22Rv1 (cell line): ENCODE results near the gene HUWE1.

Source experiments
- H3K27ac ChIP-seq: fragments of 450-650 bp; 2 replicates; pipeline ENCODE4 v1.5.1; 2017
- CTCF ChIP-seq: fragments of 450-650 bp; IDR thresholded peaks from 2 replicates; pipeline ENCODE4 v1.5.1; 2017; ENCODE audit warnings: mild to moderate bottlenecking
- ZFX ChIP-seq: fragments of 450-650 bp; IDR thresholded peaks from 2 replicates; pipeline ENCODE4 v1.6.1; 2017; ENCODE audit warnings: antibody characterized with exemption, borderline replicate concordance

HUWE1 gene

GRCh38 chrX:53644751-53645150 lies 41.8 kb downstream of the HUWE1 start:
- TF ChIP-seq CTCF, result no peak
- no peak for TF ChIP-seq ZFX
- no peak overlapping the region for H3K27ac ChIP-seq

GRCh38 chrX:53642337-53642736 lies 44.2 kb downstream of the HUWE1 start:
- TF ChIP-seq ZFX (no peak), CTCF (no peak)
- H3K27ac ChIP-seq, result no peak overlapping the region

- no peak for TF ChIP-seq ZFX
- TF ChIP-seq CTCF, result no peak
These were observed 47.3 kb downstream of the HUWE1 start for GRCh38 chrX:53639257-53639656.

GRCh38 chrX:53637479-53637878 lies 49.0 kb downstream of the HUWE1 start:
- no peak overlapping the region for H3K27ac ChIP-seq
- TF ChIP-seq CTCF (no peak), ZFX (no peak)

More at GRCh38 chrX:53639257-53639656, 47.3 kb downstream of the HUWE1 start:
- H3K27ac ChIP-seq, result no peak overlapping the region

- H3K27ac ChIP-seq, result no peak overlapping the region
- no peak for TF ChIP-seq CTCF
- TF ChIP-seq ZFX, result no peak
These were observed 55.4 kb downstream of the HUWE1 start for GRCh38 chrX:53631156-53631555.

GRCh38 chrX:53630261-53630660 lies 56.3 kb downstream of the HUWE1 start:
- H3K27ac ChIP-seq, result no peak overlapping the region
- TF ChIP-seq CTCF, result no peak
- TF ChIP-seq ZFX, result no peak

GRCh38 chrX:53622431-53622830 lies 64.1 kb downstream of the HUWE1 start:
- TF ChIP-seq ZFX (no peak), CTCF (no peak)
- no peak overlapping the region for H3K27ac ChIP-seq
